B cell (primary cell): Measurements from ENCODE around the gene SCARB1. TPM values are rescaled to one million over a fixed set of nuclear protein-coding genes. Genes with fewer than 3 reads are reported as not detected.

ENCODE experiments used
- ATAC-seq: fragments of 200-7000 bp; cut with Tn5 transposase; one replicate; pipeline ENCODE4 v1.10.0; 2021; ENCODE audit warnings: low read depth, mild to moderate bottlenecking, moderate number of reproducible peaks, moderate library complexity
- CTCF ChIA-PET: fragments of 350-600 bp; sonication (Branson Sonifier 250); formaldehyde crosslinking; loops from one replicate; lab custom pipeline; 2021; ENCODE audit warnings: antibody characterized with exemption, inconsistent platforms; lab: Charles Lee
- POLR2A ChIA-PET: fragments of 350-600 bp; sonication (Branson Sonifier 250); formaldehyde crosslinking; loops from one replicate; lab custom pipeline; 2021; ENCODE audit warnings: antibody characterized with exemption; lab: Charles Lee
- DNase-seq: peaks from one replicate; pipeline ENCODE4 v3.0.0; 2013
- H2AFZ ChIP-seq: 2 replicates; pipeline ENCODE4 v1.6.1; 2012; ENCODE audit warnings: mild to moderate bottlenecking, low read depth, low read length; ENCODE audit not compliant: insufficient read depth, poor library complexity, severe bottlenecking
- H3K27ac ChIP-seq, 2 donors: 1 replicate in 1 of 2; 2 replicates in 1 of 2; pipeline ENCODE4 v1.5.1; 2012 to 2013; ENCODE audit warnings: low read length in 2 of 2, mild to moderate bottlenecking in 2 of 2, moderate library complexity in 1 of 2
- H3K27me3 ChIP-seq, 4 experiments: fragments of 200-600 bp in 1 of 4; sonication (generic) in 1 of 4; replicated peaks in 1 of 4; 1 replicate in 2 of 4; 2 replicates in 2 of 4; pipeline versions ENCODE4 v1.6.1 to v1.7.0; 2013 to 2016; ENCODE audit warnings: low read length in 3 of 4, mild to moderate bottlenecking in 2 of 4, mixed read lengths in 1 of 4, moderate library complexity in 1 of 4; ENCODE audit not compliant: insufficient read depth in 4 of 4, control insufficient read depth in 3 of 4; ENCODE audit errors: control extremely low read depth in 1 of 4
- H3K36me3 ChIP-seq, 2 experiments: replicated peaks in 1 of 2; 1 replicate in 1 of 2; 2 replicates in 1 of 2; pipeline versions ENCODE4 v1.6.1 to v1.7.1; 2013; ENCODE audit warnings: low read length in 1 of 2; ENCODE audit not compliant: insufficient read depth in 2 of 2, control insufficient read depth in 1 of 2; ENCODE audit errors: control extremely low read depth in 1 of 2, extremely low read depth in 1 of 2
- H3K4me1 ChIP-seq, 2 donors: fragments of 200-600 bp in 1 of 2; sonication (generic) in 1 of 2; 1 replicate in 1 of 2; 2 replicates in 1 of 2; pipeline versions ENCODE4 v1.5.1 to v1.6.1; 2013 to 2017; ENCODE audit warnings: low read length in 2 of 2; ENCODE audit not compliant: control insufficient read depth in 2 of 2, insufficient read depth in 2 of 2
- H3K4me2 ChIP-seq: replicated peaks from 2 replicates; pipeline ENCODE3; 2012; ENCODE audit warnings: mild to moderate bottlenecking, low read depth, low read length; ENCODE audit not compliant: poor library complexity, severe bottlenecking
- H3K4me3 ChIP-seq, 5 experiments: fragments of 200-600 bp in 1 of 5; sonication (generic) in 1 of 5; 1 replicate in 3 of 5; 2 replicates in 2 of 5; pipeline versions ENCODE4 v1.5.1 to v1.7.0; 2011 to 2016; ENCODE audit warnings: low read length in 4 of 5, mild to moderate bottlenecking in 4 of 5, low read depth in 2 of 5, control low read depth in 1 of 5, moderate library complexity in 1 of 5; ENCODE audit not compliant: insufficient read depth in 1 of 5; ENCODE audit errors: control extremely low read depth in 1 of 5, extremely low read depth in 1 of 5
- H3K79me2 ChIP-seq: fragments of 200-600 bp; sonication (generic); one replicate; pipeline ENCODE4 v1.6.0; 2016; ENCODE audit warnings: low read length; ENCODE audit not compliant: control insufficient read depth, insufficient read depth
- H3K9ac ChIP-seq: fragments of 200-600 bp; sonication (generic); 2 replicates; pipeline ENCODE4 v1.6.1; 2017; ENCODE audit warnings: mild to moderate bottlenecking, low read length, moderate library complexity
- H3K9me3 ChIP-seq, 3 donors: one replicate each; pipeline versions ENCODE4 v1.6.1 to v1.7.1; 2013; ENCODE audit warnings: low read length in 2 of 3; ENCODE audit not compliant: control insufficient read depth in 2 of 3, insufficient read depth in 1 of 3; ENCODE audit errors: control extremely low read depth in 1 of 3
- H4K20me1 ChIP-seq: 2 replicates; pipeline ENCODE4 v1.6.0; 2012; ENCODE audit warnings: mild to moderate bottlenecking, low read length; ENCODE audit not compliant: insufficient read depth, control insufficient read depth, poor library complexity, severe bottlenecking
- H3K27ac Mint-ChIP-seq: one replicate; pipeline ENCODE4 v1.8.0; 2021; ENCODE audit warnings: mixed read lengths
- H3K27me3 Mint-ChIP-seq: one replicate; pipeline ENCODE4 v1.8.0; 2021; ENCODE audit warnings: mixed read lengths
- H3K4me1 Mint-ChIP-seq: one replicate; pipeline ENCODE4 v1.8.0; 2021; ENCODE audit warnings: mixed read lengths
- H3K4me3 Mint-ChIP-seq: one replicate; pipeline ENCODE4 v1.8.0; 2021; ENCODE audit warnings: mixed read lengths
- H3K9me3 Mint-ChIP-seq: one replicate; pipeline ENCODE4 v1.8.0; 2022; ENCODE audit warnings: mixed read lengths; ENCODE audit not compliant: insufficient read depth
- EZH2 ChIP-seq: IDR thresholded peaks from 2 replicates; pipeline ENCODE4 v1.6.1; 2012; ENCODE audit warnings: borderline replicate concordance, low read depth, mild to moderate bottlenecking, moderate library complexity, low read length; ENCODE audit not compliant: insufficient read depth, poor library complexity, severe bottlenecking
- WGBS: methylation state at CpG from one replicate; pipeline ENCODE4 v1.1.5; 2013; ENCODE audit warnings: missing lambda C conversion rate; ENCODE audit not compliant: insufficient coverage; 5-methylcytosine and 5-hydroxymethylcytosine counted together
- intact Hi-C: fragments of 100-400 bp; cut with micrococcal nuclease; formaldehyde crosslinking; loops from one replicate; pipeline ENCODE4 v1.10.0; 2022
- polyA plus RNA-seq: library from polyadenylated mRNA; depleted of rRNA; stranded (reverse); fragments of >200 nt; gene quantifications from 2 replicates; pipeline ENCODE4 v1.2.3, GENCODE V29; 2012
- total RNA-seq, 2 donors: library from RNA; stranded (reverse); fragments of 120-200 nt in 1 of 2; gene quantifications; 1 replicate in 1 of 2; 2 replicates in 1 of 2; pipeline versions ENCODE4 v1.2.3 to v1.2.4, GENCODE V29; 2013 to 2022
- TF ChIP-seq, protein P1 (sequence below): fragments of 200-600 bp; IDR thresholded peaks from one replicate; pipeline ENCODE4 v1.8.0; 2022; ENCODE audit warnings: antibody characterized with exemption, mild to moderate bottlenecking

The SCARB1 gene
- total and polyA plus RNA-seq, 2 donors (not counting 1 experiment from before 2014, with no cell fraction given): 26.8 to 30.7 TPM

GRCh38 chr12:124759841-124760503 is 103.7 kb downstream of the SCARB1 start:
- Histone ChIP-seq H3K9ac (no peak overlapping the region), H3K4me1 (peaks cover 0 to 3% of the 10 kb centered on the region in 2 donors), H3K4me3 (no peak overlapping the region), H3K9me3 (peaks cover 3 to 28% (median 10%) of the 10 kb centered on the region in 3 donors), H3K27ac (no peak overlapping the region), H4K20me1 (no peaks in the 10 kb centered on the region), H3K4me2 (no peak overlapping the region), H3K36me3 (no peaks in the 10 kb centered on the region), H2AFZ (no peak overlapping the region), H3K27me3 (peaks cover 0 to 9% (median 3%) of the 10 kb centered on the region in 4 experiments), H3K79me2 (no peaks in the 10 kb centered on the region)
- ATAC-seq (no peak), DNase-seq (no peak)
- intact Hi-C loops: no loop called here
- WGBS: 38% methylated on average over 12 of the region's 15 CpGs
- H3K27me3 Mint-ChIP-seq: peaks cover 32% of the 10 kb centered on the region
- H3K27ac Mint-ChIP-seq: no peak overlapping the region
- peaks cover 8% of the 10 kb centered on the region for H3K9me3 Mint-ChIP-seq
- H3K4me1 Mint-ChIP-seq: no peaks in the 10 kb centered on the region
- H3K4me3 Mint-ChIP-seq: no peak overlapping the region
- ChIA-PET CTCF (interaction anchor here (1.0 to 3.7 kb wide), 2 partner anchors 11 to 722 kb away, joined by 3 to 18 read pairs; no protein-coding TSS in a partner anchor), POLR2A (no interaction called here)
- TF ChIP-seq, protein P1, sequence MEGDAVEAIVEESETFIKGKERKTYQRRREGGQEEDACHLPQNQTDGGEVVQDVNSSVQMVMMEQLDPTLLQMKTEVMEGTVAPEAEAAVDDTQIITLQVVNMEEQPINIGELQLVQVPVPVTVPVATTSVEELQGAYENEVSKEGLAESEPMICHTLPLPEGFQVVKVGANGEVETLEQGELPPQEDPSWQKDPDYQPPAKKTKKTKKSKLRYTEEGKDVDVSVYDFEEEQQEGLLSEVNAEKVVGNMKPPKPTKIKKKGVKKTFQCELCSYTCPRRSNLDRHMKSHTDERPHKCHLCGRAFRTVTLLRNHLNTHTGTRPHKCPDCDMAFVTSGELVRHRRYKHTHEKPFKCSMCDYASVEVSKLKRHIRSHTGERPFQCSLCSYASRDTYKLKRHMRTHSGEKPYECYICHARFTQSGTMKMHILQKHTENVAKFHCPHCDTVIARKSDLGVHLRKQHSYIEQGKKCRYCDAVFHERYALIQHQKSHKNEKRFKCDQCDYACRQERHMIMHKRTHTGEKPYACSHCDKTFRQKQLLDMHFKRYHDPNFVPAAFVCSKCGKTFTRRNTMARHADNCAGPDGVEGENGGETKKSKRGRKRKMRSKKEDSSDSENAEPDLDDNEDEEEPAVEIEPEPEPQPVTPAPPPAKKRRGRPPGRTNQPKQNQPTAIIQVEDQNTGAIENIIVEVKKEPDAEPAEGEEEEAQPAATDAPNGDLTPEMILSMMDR: no peak
- no peak for TF ChIP-seq EZH2
